ENCODE data around the gene RBM4.

Gene RBM4

GRCh38 chr11:66607126-66607834, 31.2 kb upstream of the RBM4 start:
- Histone ChIP-seq H3K27me3 (ENCODE audit: insufficient read depth, low read length, poor library complexity) (no peaks in the 10 kb centered on the region), H3K4me2 (ENCODE audit: insufficient read depth, low read length) (no peak overlapping the region), H3K27ac (ENCODE audit: low read length) (no peak overlapping the region), H4K20me1 (ENCODE audit: insufficient read depth, low read length) (no peaks in the 10 kb centered on the region), H3K36me3 (ENCODE audit: insufficient read depth, low read length) (peaks cover 22% of the 10 kb centered on the region), H3K79me2 (ENCODE audit: insufficient read depth, low read length) (no peaks in the 10 kb centered on the region), H3K9ac (ENCODE audit: low read depth, low read length) (no peak overlapping the region; the same call in 1 of the 2 replicates), H3K4me1 (ENCODE audit: insufficient read depth, low read length) (no peaks in the 10 kb centered on the region; the same call in 1 of the 2 replicates), H3K4me3 (ENCODE audit: low read depth in 1 of 2, low read length in 2 of 2) (no peak overlapping the region), H3K9me3 (ENCODE audit: insufficient read depth, low read length, severe bottlenecking) (no peaks in the 10 kb centered on the region), H2AFZ (ENCODE audit: low read depth, low read length) (no peak overlapping the region)
- TF ChIP-seq EZH2 (IDR thresholded peaks at IDR 0.05; ENCODE audit: borderline replicate concordance, low read depth, low read length, severe bottlenecking) = no peak
- TF ChIP-seq CTCF (IDR thresholded peaks at IDR 0.05; ENCODE audit: borderline replicate concordance, extremely low read depth, low read length, poor library complexity, severe bottlenecking) = no peak
- ATAC-seq (ENCODE audit: insufficient read depth, low read depth) (no peak), DNase-seq (no peak)

- no peak overlapping the region for H2AFZ ChIP-seq (ENCODE audit: low read depth, low read length)
- no peak overlapping the region for H3K27ac ChIP-seq (ENCODE audit: low read length)
- H3K4me1 ChIP-seq (ENCODE audit: insufficient read depth, low read length) = peaks cover 4% of the 10 kb centered on the region
- no peaks in the 10 kb centered on the region for H3K27me3 ChIP-seq (ENCODE audit: insufficient read depth, low read length, poor library complexity)
- no peak overlapping the region for H3K9ac ChIP-seq (ENCODE audit: low read depth, low read length)
- H3K36me3 ChIP-seq (ENCODE audit: insufficient read depth, low read length) = peaks cover 9% of the 10 kb centered on the region
- ATAC-seq (ENCODE audit: insufficient read depth, low read depth) = no peak
- peaks cover 4% of the 10 kb centered on the region for H3K79me2 ChIP-seq (ENCODE audit: insufficient read depth, low read length)
- H3K4me2 ChIP-seq (ENCODE audit: insufficient read depth, low read length) = no peak overlapping the region
- no peak for DNase-seq
- H3K4me3 ChIP-seq (ENCODE audit: low read depth in 1 of 2, low read length in 2 of 2) = no peak overlapping the region
- TF ChIP-seq EZH2 (IDR thresholded peaks at IDR 0.05; ENCODE audit: borderline replicate concordance, low read depth, low read length, severe bottlenecking) (no peak), CTCF (IDR thresholded peaks at IDR 0.05; ENCODE audit: borderline replicate concordance, extremely low read depth, low read length, poor library complexity, severe bottlenecking) (no peak)
- no peaks in the 10 kb centered on the region for H3K9me3 ChIP-seq (ENCODE audit: insufficient read depth, low read length, severe bottlenecking)
- H4K20me1 ChIP-seq (ENCODE audit: insufficient read depth, low read length) = no peaks in the 10 kb centered on the region
Measured at GRCh38 chr11:66609721-66610617, 28.5 kb upstream of the RBM4 start.

GRCh38 chr11:66612458-66612857, 26.0 kb upstream of the RBM4 start:
- no peak for ATAC-seq (ENCODE audit: insufficient read depth, low read depth)
- Histone ChIP-seq H3K27ac (ENCODE audit: low read length) (no peak overlapping the region), H3K4me3 (ENCODE audit: low read depth in 1 of 2, low read length in 2 of 2) (no peak overlapping the region), H3K79me2 (ENCODE audit: insufficient read depth, low read length) (peaks cover 27% of the 10 kb centered on the region), H3K9ac (ENCODE audit: low read depth, low read length) (no peak overlapping the region), H3K4me2 (ENCODE audit: insufficient read depth, low read length) (no peak overlapping the region), H4K20me1 (ENCODE audit: insufficient read depth, low read length) (peaks cover 9% of the 10 kb centered on the region), H3K27me3 (ENCODE audit: insufficient read depth, low read length, poor library complexity) (no peaks in the 10 kb centered on the region), H3K36me3 (ENCODE audit: insufficient read depth, low read length) (peaks cover 9% of the 10 kb centered on the region), H2AFZ (ENCODE audit: low read depth, low read length) (no peak overlapping the region), H3K9me3 (ENCODE audit: insufficient read depth, low read length, severe bottlenecking) (no peaks in the 10 kb centered on the region), H3K4me1 (ENCODE audit: insufficient read depth, low read length) (peaks cover 12% of the 10 kb centered on the region)
- TF ChIP-seq CTCF (IDR thresholded peaks at IDR 0.05; ENCODE audit: borderline replicate concordance, extremely low read depth, low read length, poor library complexity, severe bottlenecking) = no peak
- TF ChIP-seq EZH2 (IDR thresholded peaks at IDR 0.05; ENCODE audit: borderline replicate concordance, low read depth, low read length, severe bottlenecking) = no peak
- no peak for DNase-seq

All from DND-41 (cell line).